ENCODE data around the gene MYH13. TPM values are rescaled to one million over a fixed set of nuclear protein-coding genes. Genes with fewer than 3 reads are reported as not detected.

MYH13 gene
- total RNA-seq, 1 donor from 2014 or later: not detected

DNA sequence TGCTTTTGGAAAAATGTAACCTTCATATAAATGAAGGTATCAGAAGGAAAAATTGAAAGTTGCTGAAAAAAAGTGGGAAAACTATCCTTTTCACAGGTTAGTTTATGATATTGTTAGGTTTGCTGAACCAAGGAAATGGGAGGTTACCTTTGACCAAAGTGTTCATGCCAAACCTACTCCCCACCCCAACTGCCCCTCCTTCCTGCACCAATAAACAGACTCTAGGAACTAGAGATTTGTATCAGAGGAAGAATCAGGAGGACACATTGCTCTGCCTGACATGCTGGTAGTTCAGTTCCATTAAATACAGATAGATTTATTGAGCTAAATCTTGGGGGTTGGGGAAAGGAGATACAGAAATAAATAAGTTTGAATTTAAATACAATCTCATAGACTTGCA, 30.8 kb upstream of the MYH13 start:
- Mint-ChIP-seq H3K27me3 (ENCODE audit: insufficient read depth, low read depth) (no peaks in the 10 kb centered on the region), H3K9me3 (no peaks in the 10 kb centered on the region), H3K36me3 (no peaks in the 10 kb centered on the region), H3K27ac (no peak overlapping the region), H3K4me1 (no peaks in the 10 kb centered on the region), H3K4me3 (no peak overlapping the region)
- Histone ChIP-seq H3K9me3 (ENCODE audit: low read depth) (no peaks in the 10 kb centered on the region), H2AFZ (replicated peaks) (no peak overlapping the region), H3K4me2 (no peak overlapping the region), H3K27me3 (no peaks in the 10 kb centered on the region), H3K27ac (no peak overlapping the region), H3K4me3 (no peak overlapping the region), H3F3A (ENCODE audit: low read depth) (no peaks in the 10 kb centered on the region), H4K20me1 (ENCODE audit: low read depth) (no peaks in the 10 kb centered on the region), H3K9ac (no peak overlapping the region), H3K4me1 (no peaks in the 10 kb centered on the region), H3K79me2 (ENCODE audit: low read depth) (no peaks in the 10 kb centered on the region), H3K36me3 (no peaks in the 10 kb centered on the region)
- TF ChIP-seq, protein P1, sequence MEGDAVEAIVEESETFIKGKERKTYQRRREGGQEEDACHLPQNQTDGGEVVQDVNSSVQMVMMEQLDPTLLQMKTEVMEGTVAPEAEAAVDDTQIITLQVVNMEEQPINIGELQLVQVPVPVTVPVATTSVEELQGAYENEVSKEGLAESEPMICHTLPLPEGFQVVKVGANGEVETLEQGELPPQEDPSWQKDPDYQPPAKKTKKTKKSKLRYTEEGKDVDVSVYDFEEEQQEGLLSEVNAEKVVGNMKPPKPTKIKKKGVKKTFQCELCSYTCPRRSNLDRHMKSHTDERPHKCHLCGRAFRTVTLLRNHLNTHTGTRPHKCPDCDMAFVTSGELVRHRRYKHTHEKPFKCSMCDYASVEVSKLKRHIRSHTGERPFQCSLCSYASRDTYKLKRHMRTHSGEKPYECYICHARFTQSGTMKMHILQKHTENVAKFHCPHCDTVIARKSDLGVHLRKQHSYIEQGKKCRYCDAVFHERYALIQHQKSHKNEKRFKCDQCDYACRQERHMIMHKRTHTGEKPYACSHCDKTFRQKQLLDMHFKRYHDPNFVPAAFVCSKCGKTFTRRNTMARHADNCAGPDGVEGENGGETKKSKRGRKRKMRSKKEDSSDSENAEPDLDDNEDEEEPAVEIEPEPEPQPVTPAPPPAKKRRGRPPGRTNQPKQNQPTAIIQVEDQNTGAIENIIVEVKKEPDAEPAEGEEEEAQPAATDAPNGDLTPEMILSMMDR (IDR thresholded peaks at IDR 0.05): no peak
- no peak for TF ChIP-seq EZH2phosphoT487 (IDR thresholded peaks at IDR 0.05)
- TF ChIP-seq EZH2 (IDR thresholded peaks at IDR 0.05): no peak
- DNase-seq (ENCODE audit: low spot score): no peak

DNA sequence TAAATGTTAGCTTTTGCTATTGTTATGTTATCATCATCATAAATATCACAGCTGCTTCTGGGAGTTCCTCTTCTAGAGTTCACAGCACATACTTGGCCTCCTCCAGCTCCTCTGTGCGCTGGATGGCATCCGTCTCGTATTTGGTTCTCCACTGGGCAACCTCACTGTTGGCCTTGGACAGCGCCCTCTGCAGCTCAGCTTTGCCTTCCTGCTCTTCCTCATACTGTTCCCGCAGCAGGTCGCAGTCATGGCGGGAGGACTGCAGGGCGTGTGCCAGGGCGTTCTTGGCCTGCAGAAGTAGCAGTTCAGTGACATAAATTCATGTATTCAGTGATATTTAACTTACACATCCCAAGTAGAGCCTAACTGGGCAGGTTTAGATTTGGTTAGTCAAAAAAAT, 25.5 kb upstream of the MYH13 start:
- peak; percentile 25 for DNase-seq (ENCODE audit: low spot score)
- Histone ChIP-seq H3K27ac (no peak overlapping the region), H3K79me2 (ENCODE audit: low read depth) (no peaks in the 10 kb centered on the region), H3K9ac (no peak overlapping the region), H3K4me2 (no peak overlapping the region), H3K9me3 (ENCODE audit: low read depth) (no peaks in the 10 kb centered on the region), H3K36me3 (no peaks in the 10 kb centered on the region), H3K4me3 (no peak overlapping the region), H2AFZ (replicated peaks) (no peak overlapping the region), H3K4me1 (no peaks in the 10 kb centered on the region), H3K27me3 (no peaks in the 10 kb centered on the region), H3F3A (ENCODE audit: low read depth) (no peaks in the 10 kb centered on the region), H4K20me1 (ENCODE audit: low read depth) (no peaks in the 10 kb centered on the region)
- H3K4me1 Mint-ChIP-seq: no peaks in the 10 kb centered on the region
- TF ChIP-seq EZH2 (IDR thresholded peaks at IDR 0.05): no peak
- TF ChIP-seq, protein P1 (IDR thresholded peaks at IDR 0.05): peak; percentile 46
- no peak overlapping the region for H3K4me3 Mint-ChIP-seq
- no peak overlapping the region for H3K27ac Mint-ChIP-seq
- H3K27me3 Mint-ChIP-seq (ENCODE audit: insufficient read depth, low read depth): no peaks in the 10 kb centered on the region
- H3K9me3 Mint-ChIP-seq: no peaks in the 10 kb centered on the region
- H3K36me3 Mint-ChIP-seq: no peaks in the 10 kb centered on the region

DNA sequence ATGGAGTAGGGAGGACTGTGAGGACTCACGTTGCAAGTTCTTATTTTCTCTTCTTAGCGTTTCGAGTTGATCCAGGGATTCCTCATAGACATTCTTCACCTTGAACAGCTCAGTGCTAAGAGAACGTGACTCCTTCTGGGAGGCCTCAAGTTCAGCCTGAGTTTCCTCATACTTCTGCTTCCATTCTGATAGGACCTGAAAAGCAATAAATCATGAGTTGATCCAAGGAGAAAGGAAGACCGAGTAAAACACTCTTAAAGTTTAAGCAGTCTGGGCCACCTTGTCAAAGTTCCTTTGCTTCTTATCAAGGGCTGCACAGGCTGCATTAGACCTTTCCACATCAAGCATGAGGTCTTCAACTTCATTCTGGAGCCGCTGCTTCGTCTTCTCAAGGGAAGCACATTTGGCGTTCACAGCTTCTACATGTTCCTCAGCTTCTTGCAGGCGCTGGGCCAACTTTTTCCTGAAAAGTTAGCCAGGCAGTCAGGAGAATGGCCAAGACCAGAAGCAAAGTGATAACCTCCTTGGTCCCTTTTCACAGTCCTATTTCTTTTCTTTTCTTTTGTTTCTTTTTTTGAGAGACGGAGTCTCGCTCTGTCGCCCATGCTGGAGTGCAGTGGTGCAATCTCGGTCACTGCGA, 23.8 kb upstream of the MYH13 start:
- Histone ChIP-seq H3K36me3 (no peaks in the 10 kb centered on the region), H3F3A (ENCODE audit: low read depth) (no peaks in the 10 kb centered on the region), H3K4me2 (no peak overlapping the region), H3K9ac (no peak overlapping the region), H3K27ac (no peak overlapping the region), H3K27me3 (no peaks in the 10 kb centered on the region), H3K79me2 (ENCODE audit: low read depth) (no peaks in the 10 kb centered on the region), H3K9me3 (ENCODE audit: low read depth) (no peaks in the 10 kb centered on the region), H3K4me1 (no peaks in the 10 kb centered on the region), H4K20me1 (ENCODE audit: low read depth) (no peaks in the 10 kb centered on the region), H3K4me3 (no peak overlapping the region), H2AFZ (replicated peaks) (peak overlapping the region; percentile 63)
- Mint-ChIP-seq H3K4me1 (no peaks in the 10 kb centered on the region), H3K4me3 (no peak overlapping the region), H3K27me3 (ENCODE audit: insufficient read depth, low read depth) (no peaks in the 10 kb centered on the region), H3K27ac (no peak overlapping the region), H3K9me3 (no peaks in the 10 kb centered on the region), H3K36me3 (no peaks in the 10 kb centered on the region)
- TF ChIP-seq EZH2 (IDR thresholded peaks at IDR 0.05) (no peak), EZH2phosphoT487 (IDR thresholded peaks at IDR 0.05) (no peak)
- TF ChIP-seq, protein P1 (IDR thresholded peaks at IDR 0.05): no peak
- no peak for DNase-seq (ENCODE audit: low spot score)

Measured in neural progenitor cell (in vitro differentiated cells).